ENCODE measurements around the gene NUBP2.
"Not testable (repeated sequence)": the region's sequence is repeated elsewhere in the genome, so short reads cannot be mapped to it uniquely, and the experiment has no call there.

The NUBP2 gene

GRCh38 chr16:1793578-1794220, 10.9 kb downstream of the NUBP2 start, which contains the start of gene IGFALS:
IGFALS (minus strand) TSS chr16:1793705; CDS start chr16:1793652, 53 bp downstream.
- Histone ChIP-seq H3K4me1 (ENCODE audit: control insufficient read depth, insufficient read depth, low read length) (no peaks in the 10 kb centered on the region), H3K27ac (ENCODE audit: low read depth, low read length) (no peak within 1 kb of the TSS), H3K27me3 (ENCODE audit: control insufficient read depth, insufficient read depth, low read length) (no peaks in the 10 kb centered on the region), H3K9ac (ENCODE audit: low read length) (no peak within 1 kb of the TSS), H3K4me3 (ENCODE audit: low read length) (no peak within 1 kb of the TSS), H3K36me3 (ENCODE audit: control insufficient read depth, insufficient read depth, low read length) (peaks cover 3% of the 10 kb centered on the region)

- no peak overlapping the region for H3K9ac ChIP-seq (ENCODE audit: low read length)
- H3K27me3 ChIP-seq (ENCODE audit: control insufficient read depth, insufficient read depth, low read length): no peaks in the 10 kb centered on the region
- H3K27ac ChIP-seq (ENCODE audit: low read depth, low read length): no peak overlapping the region
- H3K36me3 ChIP-seq (ENCODE audit: control insufficient read depth, insufficient read depth, low read length): no peaks in the 10 kb centered on the region
- no peaks in the 10 kb centered on the region for H3K4me1 ChIP-seq (ENCODE audit: control insufficient read depth, insufficient read depth, low read length)
- H3K4me3 ChIP-seq (ENCODE audit: low read length): no peak overlapping the region
Measured at GRCh38 chr16:1794221-1794871, 11.6 kb downstream of the NUBP2 start.

- Histone ChIP-seq H3K36me3 (ENCODE audit: control insufficient read depth, insufficient read depth, low read length) (no peaks in the 10 kb centered on the region), H3K9ac (ENCODE audit: low read length) (no peak overlapping the region), H3K4me3 (ENCODE audit: low read length) (no peak overlapping the region), H3K27me3 (ENCODE audit: control insufficient read depth, insufficient read depth, low read length) (no peaks in the 10 kb centered on the region), H3K4me1 (ENCODE audit: control insufficient read depth, insufficient read depth, low read length) (no peaks in the 10 kb centered on the region), H3K27ac (ENCODE audit: low read depth, low read length) (no peak overlapping the region)
Measured at GRCh38 chr16:1794908-1795666, 12.3 kb downstream of the NUBP2 start.

GRCh38 chr16:1799263-1799662, 16.5 kb downstream of the NUBP2 start:
- H3K36me3 ChIP-seq (ENCODE audit: control insufficient read depth, insufficient read depth, low read length); H3K27ac ChIP-seq (ENCODE audit: low read depth, low read length); H3K4me1 ChIP-seq (ENCODE audit: control insufficient read depth, insufficient read depth, low read length); H3K4me3 ChIP-seq (ENCODE audit: low read length); H3K9ac ChIP-seq (ENCODE audit: low read length); H3K27me3 ChIP-seq (ENCODE audit: control insufficient read depth, insufficient read depth, low read length): not testable (repeated sequence)

GRCh38 chr16:1800701-1801100, 17.9 kb downstream of the NUBP2 start:
- Histone ChIP-seq H3K36me3 (ENCODE audit: control insufficient read depth, insufficient read depth, low read length) (no peaks in the 10 kb centered on the region), H3K27me3 (ENCODE audit: control insufficient read depth, insufficient read depth, low read length) (no peaks in the 10 kb centered on the region), H3K9ac (ENCODE audit: low read length) (no peak overlapping the region), H3K4me1 (ENCODE audit: control insufficient read depth, insufficient read depth, low read length) (no peaks in the 10 kb centered on the region), H3K27ac (ENCODE audit: low read depth, low read length) (no peak overlapping the region), H3K4me3 (ENCODE audit: low read length) (no peak overlapping the region)

- Histone ChIP-seq H3K27ac (ENCODE audit: low read depth, low read length) (no peak overlapping the region), H3K4me1 (ENCODE audit: control insufficient read depth, insufficient read depth, low read length) (no peaks in the 10 kb centered on the region), H3K4me3 (ENCODE audit: low read length) (no peak overlapping the region), H3K36me3 (ENCODE audit: control insufficient read depth, insufficient read depth, low read length) (peaks cover 20% of the 10 kb centered on the region), H3K9ac (ENCODE audit: low read length) (no peak overlapping the region), H3K27me3 (ENCODE audit: control insufficient read depth, insufficient read depth, low read length) (no peaks in the 10 kb centered on the region)
Measured at GRCh38 chr16:1807626-1808025, 24.9 kb downstream of the NUBP2 start.

- peaks cover 20% of the 10 kb centered on the region for H3K36me3 ChIP-seq (ENCODE audit: control insufficient read depth, insufficient read depth, low read length)
- H3K27me3 ChIP-seq (ENCODE audit: control insufficient read depth, insufficient read depth, low read length): no peaks in the 10 kb centered on the region
- H3K9ac ChIP-seq (ENCODE audit: low read length): no peak overlapping the region
- no peak overlapping the region for H3K4me3 ChIP-seq (ENCODE audit: low read length)
- H3K4me1 ChIP-seq (ENCODE audit: control insufficient read depth, insufficient read depth, low read length): no peaks in the 10 kb centered on the region
- H3K27ac ChIP-seq (ENCODE audit: low read depth, low read length): no peak overlapping the region
Measured at GRCh38 chr16:1808691-1809090, 25.9 kb downstream of the NUBP2 start.

- H3K9ac ChIP-seq (ENCODE audit: low read length): no peak overlapping the region
Measured at GRCh38 chr16:1809281-1809801, 26.6 kb downstream of the NUBP2 start.

GRCh38 chr16:1810106-1810505, 27.3 kb downstream of the NUBP2 start:
- no peak overlapping the region for H3K4me3 ChIP-seq (ENCODE audit: low read length)
- H3K27me3 ChIP-seq (ENCODE audit: control insufficient read depth, insufficient read depth, low read length): no peaks in the 10 kb centered on the region
- H3K4me1 ChIP-seq (ENCODE audit: control insufficient read depth, insufficient read depth, low read length): no peaks in the 10 kb centered on the region
- peaks cover 20% of the 10 kb centered on the region for H3K36me3 ChIP-seq (ENCODE audit: control insufficient read depth, insufficient read depth, low read length)
- H3K27ac ChIP-seq (ENCODE audit: low read depth, low read length): no peak overlapping the region
- H3K9ac ChIP-seq (ENCODE audit: low read length): no peak overlapping the region

More at GRCh38 chr16:1809281-1809801, 26.6 kb downstream of the NUBP2 start:
- H3K36me3 ChIP-seq (ENCODE audit: control insufficient read depth, insufficient read depth, low read length): peaks cover 20% of the 10 kb centered on the region
- no peak overlapping the region for H3K27ac ChIP-seq (ENCODE audit: low read depth, low read length)
- H3K27me3 ChIP-seq (ENCODE audit: control insufficient read depth, insufficient read depth, low read length): no peaks in the 10 kb centered on the region
- no peaks in the 10 kb centered on the region for H3K4me1 ChIP-seq (ENCODE audit: control insufficient read depth, insufficient read depth, low read length)
- H3K4me3 ChIP-seq (ENCODE audit: low read length): no peak overlapping the region

GRCh38 chr16:1810536-1810935, 27.8 kb downstream of the NUBP2 start:
- Histone ChIP-seq H3K36me3 (ENCODE audit: control insufficient read depth, insufficient read depth, low read length) (peaks cover 20% of the 10 kb centered on the region), H3K27me3 (ENCODE audit: control insufficient read depth, insufficient read depth, low read length) (no peaks in the 10 kb centered on the region), H3K4me3 (ENCODE audit: low read length) (no peak overlapping the region), H3K9ac (ENCODE audit: low read length) (no peak overlapping the region), H3K4me1 (ENCODE audit: control insufficient read depth, insufficient read depth, low read length) (no peaks in the 10 kb centered on the region), H3K27ac (ENCODE audit: low read depth, low read length) (no peak overlapping the region)

GRCh38 chr16:1812732-1813163, 30.0 kb downstream of the NUBP2 start:
- Histone ChIP-seq H3K27me3 (ENCODE audit: control insufficient read depth, insufficient read depth, low read length) (no peaks in the 10 kb centered on the region), H3K4me1 (ENCODE audit: control insufficient read depth, insufficient read depth, low read length) (no peaks in the 10 kb centered on the region), H3K36me3 (ENCODE audit: control insufficient read depth, insufficient read depth, low read length) (peaks cover 27% of the 10 kb centered on the region)

GRCh38 chr16:1815461-1815860, 32.7 kb downstream of the NUBP2 start:
- H3K36me3 ChIP-seq (ENCODE audit: control insufficient read depth, insufficient read depth, low read length): peaks cover 22% of the 10 kb centered on the region
- no peak overlapping the region for H3K27ac ChIP-seq (ENCODE audit: low read depth, low read length)

More at GRCh38 chr16:1812732-1813163, 30.0 kb downstream of the NUBP2 start:
- H3K4me3 ChIP-seq (ENCODE audit: low read length): no peak overlapping the region
- H3K9ac ChIP-seq (ENCODE audit: low read length): no peak overlapping the region
- no peak overlapping the region for H3K27ac ChIP-seq (ENCODE audit: low read depth, low read length)

More at GRCh38 chr16:1815461-1815860, 32.7 kb downstream of the NUBP2 start:
- Histone ChIP-seq H3K4me3 (ENCODE audit: low read length) (no peak overlapping the region), H3K27me3 (ENCODE audit: control insufficient read depth, insufficient read depth, low read length) (no peaks in the 10 kb centered on the region), H3K9ac (ENCODE audit: low read length) (no peak overlapping the region), H3K4me1 (ENCODE audit: control insufficient read depth, insufficient read depth, low read length) (no peaks in the 10 kb centered on the region)
